HG02840 (cell line): ENCODE data around the gene OR4E2.
"Not testable (repeated sequence)": the region's sequence is repeated elsewhere in the genome, so short reads cannot be mapped to it uniquely, and the experiment has no call there.

Experiments
- ATAC-seq: cut with Tn5 transposase; IDR thresholded peaks from one replicate; pipeline ENCODE4 v1.9.1; 2021; ENCODE audit warnings: mild to moderate bottlenecking, moderate library complexity, moderate number of reproducible peaks; ENCODE audit not compliant: unreplicated experiment, low FRiP score

The OR4E2 gene

DNA sequence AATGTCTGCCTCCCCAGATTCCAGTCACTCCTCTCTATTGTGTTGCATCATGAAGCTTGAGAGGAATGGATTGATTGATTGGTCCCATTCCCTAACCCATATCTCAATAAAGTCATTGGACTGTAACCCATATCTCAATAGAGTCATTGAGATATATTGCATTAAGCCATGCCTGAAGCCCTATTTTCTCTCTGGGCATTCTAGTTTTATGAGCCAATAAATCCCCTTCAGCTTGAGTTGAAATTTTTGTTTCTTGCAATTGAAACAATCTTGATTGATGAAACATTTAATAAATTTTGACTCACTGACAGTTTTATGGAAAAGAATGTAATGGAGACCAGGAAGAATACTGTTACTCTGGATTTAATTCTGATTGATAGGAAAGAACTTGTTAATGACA is 40.8 kb downstream of the OR4E2 start:
- ATAC-seq, result no peak

DNA sequence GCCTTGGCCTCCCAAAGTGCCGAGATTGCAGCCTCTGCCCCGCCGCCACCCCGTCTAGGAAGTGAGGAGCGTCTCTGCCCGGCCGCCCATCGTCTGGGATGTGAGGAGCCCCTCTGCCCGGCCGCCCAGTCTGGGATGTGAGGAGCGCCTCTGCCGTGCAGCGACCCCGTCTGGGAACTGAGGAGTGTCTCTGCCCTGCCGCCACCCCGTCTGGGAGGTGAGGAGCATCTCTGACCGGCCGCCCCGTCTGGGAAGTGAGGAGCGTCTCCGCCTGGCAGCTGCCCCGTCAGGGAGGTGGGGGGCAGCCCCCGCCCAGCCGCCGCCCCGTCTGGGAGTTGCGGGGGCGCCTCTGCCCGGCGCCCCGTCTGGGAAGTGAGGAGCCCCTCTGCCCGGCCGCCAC is 44.0 kb downstream of the OR4E2 start:
- not testable (repeated sequence) for ATAC-seq

- ATAC-seq, result not testable (repeated sequence)
Observed at GRCh38 chr14:21698538-21698937, 44.9 kb downstream of the OR4E2 start.

GRCh38 chr14:21699551-21699950 is 45.9 kb downstream of the OR4E2 start:
- ATAC-seq, result no peak

- no peak for ATAC-seq
Observed at GRCh38 chr14:21702316-21702715, 48.7 kb downstream of the OR4E2 start.

GRCh38 chr14:21703357-21704326 is 50.0 kb downstream of the OR4E2 start:
- ATAC-seq, result no peak

- no peak for ATAC-seq
Observed at GRCh38 chr14:21704338-21704737, 50.7 kb downstream of the OR4E2 start.

DNA sequence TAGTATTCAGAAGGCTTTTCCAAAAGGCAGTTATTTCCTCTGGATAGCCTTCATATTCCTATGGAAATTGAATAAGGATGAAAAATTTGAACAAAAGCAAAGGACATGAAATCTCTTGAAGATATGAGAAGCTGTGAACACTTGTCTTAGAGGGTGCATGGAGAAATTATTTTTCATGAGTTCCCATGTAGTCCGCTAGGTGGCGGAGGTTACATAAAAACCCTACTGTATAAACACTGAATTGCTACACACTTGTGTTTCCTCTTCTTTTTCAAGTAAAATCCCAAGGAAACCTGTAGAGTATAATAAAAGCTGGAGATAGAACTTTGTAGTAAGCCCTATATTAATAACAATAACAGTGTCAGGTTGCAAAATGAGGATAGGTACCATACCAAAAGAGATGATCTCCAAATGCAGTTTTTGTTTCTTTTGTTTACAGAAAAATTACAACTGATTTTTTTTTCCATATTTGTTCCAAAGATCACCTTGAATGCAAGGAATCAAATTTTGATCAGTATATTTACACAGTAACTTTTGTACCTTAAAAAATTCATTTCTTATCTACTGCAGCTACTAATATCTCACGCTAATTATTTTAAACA is 57.8 kb downstream of the OR4E2 start:
- ATAC-seq, result no peak

DNA sequence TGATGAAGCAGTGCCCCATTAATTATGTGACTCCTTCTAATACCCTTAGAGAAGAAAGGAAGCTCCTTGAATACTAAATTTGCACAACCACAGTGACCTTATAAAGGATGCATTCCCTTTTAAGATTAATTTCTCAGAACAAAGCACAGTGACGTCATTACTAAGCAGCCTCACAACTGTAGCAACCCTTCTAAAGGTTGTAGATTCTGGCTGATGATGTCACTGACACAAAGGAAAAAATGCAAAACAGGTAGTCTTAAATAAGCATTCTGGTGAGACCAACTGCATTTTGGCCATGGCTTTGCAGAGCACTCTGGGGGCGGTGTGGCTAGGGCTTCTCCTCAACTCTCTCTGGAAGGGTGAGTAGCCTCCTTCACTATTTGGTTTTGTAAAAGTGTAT is 58.4 kb downstream of the OR4E2 start:
- ATAC-seq, result no peak

- no peak for ATAC-seq
Observed at GRCh38 chr14:21714318-21714929, 60.8 kb downstream of the OR4E2 start.
